GM18868 (cell line): Measurements from ENCODE around the gene OPCML.

Experiments used
- ATAC-seq: cut with Tn5 transposase; IDR thresholded peaks from one replicate; pipeline ENCODE4 v1.9.1; 2021; ENCODE audit warnings: mild to moderate bottlenecking, moderate library complexity; ENCODE audit not compliant: unreplicated experiment

The OPCML gene

GRCh38 chr11:133146697-133147306, 385.5 kb downstream of the OPCML start:
- ATAC-seq = no peak

GRCh38 chr11:133137939-133138338, 394.4 kb downstream of the OPCML start:
- no peak for ATAC-seq

GRCh38 chr11:133137270-133137669, 395.0 kb downstream of the OPCML start:
- ATAC-seq = no peak

- no peak for ATAC-seq
These were observed 395.9 kb downstream of the OPCML start for GRCh38 chr11:133136376-133136775.

GRCh38 chr11:133134314-133135173, 397.8 kb downstream of the OPCML start:
- peak; percentile 98 for ATAC-seq

GRCh38 chr11:133133606-133134005, 398.7 kb downstream of the OPCML start:
- no peak for ATAC-seq

GRCh38 chr11:133133050-133133449, 399.3 kb downstream of the OPCML start:
- ATAC-seq = no peak

- no peak for ATAC-seq
These were observed 404.6 kb downstream of the OPCML start for GRCh38 chr11:133127741-133128140.

GRCh38 chr11:133123796-133124195, 408.5 kb downstream of the OPCML start:
- ATAC-seq = no peak

GRCh38 chr11:133123366-133123765, 408.9 kb downstream of the OPCML start:
- ATAC-seq = no peak

- ATAC-seq = no peak
These were observed 410.0 kb downstream of the OPCML start for GRCh38 chr11:133122256-133122655.

- ATAC-seq = no peak
These were observed 413.6 kb downstream of the OPCML start for GRCh38 chr11:133118563-133119268.

GRCh38 chr11:133115099-133115498, 417.2 kb downstream of the OPCML start:
- no peak for ATAC-seq

GRCh38 chr11:133107763-133108162, 424.5 kb downstream of the OPCML start:
- no peak for ATAC-seq

- ATAC-seq = no peak
These were observed 425.2 kb downstream of the OPCML start for GRCh38 chr11:133107136-133107535.

GRCh38 chr11:133106417-133106816, 425.9 kb downstream of the OPCML start:
- ATAC-seq = no peak

GRCh38 chr11:133104009-133104744, 428.1 kb downstream of the OPCML start:
- ATAC-seq = no peak

- no peak for ATAC-seq
These were observed 435.3 kb downstream of the OPCML start for GRCh38 chr11:133096981-133097380.

GRCh38 chr11:133086518-133086917, 445.8 kb downstream of the OPCML start:
- ATAC-seq = no peak

- ATAC-seq = peak; percentile 97
These were observed 449.3 kb downstream of the OPCML start for GRCh38 chr11:133082841-133083488.

GRCh38 chr11:133082453-133082781, 449.9 kb downstream of the OPCML start:
- ATAC-seq = peak; percentile 5
